DND-41 (cell line): ENCODE data around the gene POLA1.

Source experiments
- CTCF ChIP-seq: IDR thresholded peaks from 2 replicates; pipeline ENCODE4 v1.5.1; 2012; ENCODE audit warnings: borderline replicate concordance, low read length, moderate library complexity, mild to moderate bottlenecking; ENCODE audit not compliant: poor library complexity, severe bottlenecking; ENCODE audit errors: extremely low read depth
- EZH2 ChIP-seq: IDR thresholded peaks from 3 replicates; pipeline ENCODE4 v1.6.1; 2012; ENCODE audit warnings: borderline replicate concordance, low read depth, mild to moderate bottlenecking, moderate library complexity, low read length, inconsistent platforms; ENCODE audit not compliant: severe bottlenecking

- no peak for TF ChIP-seq CTCF
- TF ChIP-seq EZH2: no peak
Measured at GRCh38 chrX:25005034-25005381, 311.3 kb downstream of the POLA1 start.
